ENCODE results near the gene SMR3A.

SMR3A gene

DNA sequence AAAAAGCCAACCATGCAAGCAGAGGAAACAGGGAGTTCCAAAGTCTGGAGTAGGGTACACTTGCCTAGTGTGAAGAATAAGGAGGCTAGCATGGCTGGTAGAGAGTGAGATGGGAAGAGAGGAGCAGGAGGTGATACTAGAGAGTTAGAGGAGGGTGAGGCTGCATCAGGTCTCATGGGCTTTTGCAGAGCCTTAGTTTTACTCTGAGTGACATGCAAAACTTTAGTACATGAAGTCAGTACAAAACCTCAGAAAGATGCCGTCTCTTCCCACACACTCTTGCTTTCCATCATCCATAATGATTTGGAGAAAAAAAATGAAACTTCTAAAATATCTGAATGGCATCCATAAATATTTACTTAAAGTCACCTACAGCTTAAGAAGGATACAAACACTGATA lies 42.2 kb downstream of the SMR3A start:
- TF ChIP-seq SPI1 (IDR thresholded peaks at IDR 0.05; ENCODE audit: low read depth, low read length) (no peak), PAX5 (IDR thresholded peaks at IDR 0.05; ENCODE audit: insufficient read depth, low read length, severe bottlenecking) (no peak), POU2F2 (IDR thresholded peaks at IDR 0.05; ENCODE audit: low read depth, low read length) (no peak), POLR2AphosphoS5 (IDR thresholded peaks at IDR 0.05; ENCODE audit: low read depth, low read length) (no peak), POLR2A (IDR thresholded peaks at IDR 0.05; ENCODE audit: low read depth, low read length) (no peak), TAF1 (IDR thresholded peaks at IDR 0.05; ENCODE audit: low read depth, low read length) (no peak)
- FAIRE-seq (no peak), DNase-seq (ENCODE audit: insufficient read length, low spot score) (no peak)

DNA sequence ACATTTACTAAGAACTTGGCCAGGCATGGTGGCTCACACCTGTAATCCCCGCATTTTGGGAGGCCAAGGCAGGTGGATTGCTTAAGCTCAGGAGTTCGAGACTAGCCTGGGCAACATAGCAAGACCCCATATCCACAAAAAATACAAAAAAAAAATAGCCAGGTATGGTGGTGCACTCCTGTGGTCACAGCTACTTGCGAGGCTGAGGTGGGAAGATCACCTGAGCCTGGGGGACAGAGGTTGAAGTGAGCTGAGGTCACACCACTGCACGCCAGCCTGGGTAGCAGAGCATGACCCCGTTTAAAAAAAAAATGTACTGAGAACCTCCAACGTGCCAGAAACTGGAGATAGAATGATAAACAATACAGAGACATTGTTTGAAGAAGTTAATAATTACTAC lies 45.2 kb downstream of the SMR3A start:
- FAIRE-seq = no peak
- TF ChIP-seq PAX5 (IDR thresholded peaks at IDR 0.05; ENCODE audit: insufficient read depth, low read length, severe bottlenecking) = no peak
- no peak for TF ChIP-seq SPI1 (IDR thresholded peaks at IDR 0.05; ENCODE audit: low read depth, low read length)
- no peak for TF ChIP-seq POLR2A (IDR thresholded peaks at IDR 0.05; ENCODE audit: low read depth, low read length)
- TF ChIP-seq TAF1 (IDR thresholded peaks at IDR 0.05; ENCODE audit: low read depth, low read length) = no peak
- no peak for TF ChIP-seq POU2F2 (IDR thresholded peaks at IDR 0.05; ENCODE audit: low read depth, low read length)
- no peak for TF ChIP-seq POLR2AphosphoS5 (IDR thresholded peaks at IDR 0.05; ENCODE audit: low read depth, low read length)

More for the DNA sequence above, 45.2 kb downstream of the SMR3A start:
- no peak for DNase-seq (ENCODE audit: insufficient read length, low spot score)

All from GM12891 (cell line).